ENCODE results near the gene PCDHGA1.

Gene PCDHGA1

DNA sequence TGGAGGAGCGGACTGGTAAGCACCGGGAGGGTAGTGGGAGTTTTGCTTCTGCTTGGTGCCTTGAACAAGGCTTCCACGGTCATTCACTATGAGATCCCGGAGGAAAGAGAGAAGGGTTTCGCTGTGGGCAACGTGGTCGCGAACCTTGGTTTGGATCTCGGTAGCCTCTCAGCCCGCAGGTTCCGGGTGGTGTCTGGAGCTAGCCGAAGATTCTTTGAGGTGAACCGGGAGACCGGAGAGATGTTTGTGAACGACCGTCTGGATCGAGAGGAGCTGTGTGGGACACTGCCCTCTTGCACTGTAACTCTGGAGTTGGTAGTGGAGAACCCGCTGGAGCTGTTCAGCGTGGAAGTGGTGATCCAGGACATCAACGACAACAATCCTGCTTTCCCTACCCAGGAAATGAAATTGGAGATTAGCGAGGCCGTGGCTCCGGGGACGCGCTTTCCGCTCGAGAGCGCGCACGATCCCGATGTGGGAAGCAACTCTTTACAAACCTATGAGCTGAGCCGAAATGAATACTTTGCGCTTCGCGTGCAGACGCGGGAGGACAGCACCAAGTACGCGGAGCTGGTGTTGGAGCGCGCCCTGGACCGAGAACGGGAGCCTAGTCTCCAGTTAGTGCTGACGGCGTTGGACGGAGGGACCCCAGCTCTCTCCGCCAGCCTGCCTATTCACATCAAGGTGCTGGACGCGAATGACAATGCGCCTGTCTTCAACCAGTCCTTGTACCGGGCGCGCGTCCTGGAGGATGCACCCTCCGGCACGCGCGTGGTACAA, 146.0 kb downstream of the PCDHGA1 start (continued):
- TF ChIP-seq, protein P1, sequence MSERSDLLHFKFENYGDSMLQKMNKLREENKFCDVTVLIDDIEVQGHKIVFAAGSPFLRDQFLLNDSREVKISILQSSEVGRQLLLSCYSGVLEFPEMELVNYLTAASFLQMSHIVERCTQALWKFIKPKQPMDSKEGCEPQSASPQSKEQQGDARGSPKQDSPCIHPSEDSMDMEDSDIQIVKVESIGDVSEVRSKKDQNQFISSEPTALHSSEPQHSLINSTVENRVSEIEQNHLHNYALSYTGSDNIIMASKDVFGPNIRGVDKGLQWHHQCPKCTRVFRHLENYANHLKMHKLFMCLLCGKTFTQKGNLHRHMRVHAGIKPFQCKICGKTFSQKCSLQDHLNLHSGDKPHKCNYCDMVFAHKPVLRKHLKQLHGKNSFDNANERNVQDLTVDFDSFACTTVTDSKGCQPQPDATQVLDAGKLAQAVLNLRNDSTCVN (tag by site-specific recombination; optimal IDR thresholded peaks at IDR 0.05), result peak; percentile 81
- no peak for TF ChIP-seq YY2 (tag by site-specific recombination; IDR thresholded peaks at IDR 0.05)
- TF ChIP-seq ZXDB (tag by site-specific recombination; IDR thresholded peaks at IDR 0.05), result 0 out of 2 replicates have a peak, but pooled peaks have one; percentile 16
- TF ChIP-seq, protein P2, sequence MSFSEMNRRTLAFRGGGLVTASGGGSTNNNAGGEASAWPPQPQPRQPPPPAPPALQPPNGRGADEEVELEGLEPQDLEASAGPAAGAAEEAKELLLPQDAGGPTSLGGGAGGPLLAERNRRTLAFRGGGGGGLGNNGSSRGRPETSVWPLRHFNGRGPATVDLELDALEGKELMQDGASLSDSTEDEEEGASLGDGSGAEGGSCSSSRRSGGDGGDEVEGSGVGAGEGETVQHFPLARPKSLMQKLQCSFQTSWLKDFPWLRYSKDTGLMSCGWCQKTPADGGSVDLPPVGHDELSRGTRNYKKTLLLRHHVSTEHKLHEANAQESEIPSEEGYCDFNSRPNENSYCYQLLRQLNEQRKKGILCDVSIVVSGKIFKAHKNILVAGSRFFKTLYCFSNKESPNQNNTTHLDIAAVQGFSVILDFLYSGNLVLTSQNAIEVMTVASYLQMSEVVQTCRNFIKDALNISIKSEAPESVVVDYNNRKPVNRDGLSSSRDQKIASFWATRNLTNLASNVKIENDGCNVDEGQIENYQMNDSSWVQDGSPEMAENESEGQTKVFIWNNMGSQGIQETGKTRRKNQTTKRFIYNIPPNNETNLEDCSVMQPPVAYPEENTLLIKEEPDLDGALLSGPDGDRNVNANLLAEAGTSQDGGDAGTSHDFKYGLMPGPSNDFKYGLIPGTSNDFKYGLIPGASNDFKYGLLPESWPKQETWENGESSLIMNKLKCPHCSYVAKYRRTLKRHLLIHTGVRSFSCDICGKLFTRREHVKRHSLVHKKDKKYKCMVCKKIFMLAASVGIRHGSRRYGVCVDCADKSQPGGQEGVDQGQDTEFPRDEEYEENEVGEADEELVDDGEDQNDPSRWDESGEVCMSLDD (tag by site-specific recombination; IDR thresholded peaks at IDR 0.05), result peak; percentile 12; the same call in 1 of the 2 replicates
- TF ChIP-seq, protein P3, sequence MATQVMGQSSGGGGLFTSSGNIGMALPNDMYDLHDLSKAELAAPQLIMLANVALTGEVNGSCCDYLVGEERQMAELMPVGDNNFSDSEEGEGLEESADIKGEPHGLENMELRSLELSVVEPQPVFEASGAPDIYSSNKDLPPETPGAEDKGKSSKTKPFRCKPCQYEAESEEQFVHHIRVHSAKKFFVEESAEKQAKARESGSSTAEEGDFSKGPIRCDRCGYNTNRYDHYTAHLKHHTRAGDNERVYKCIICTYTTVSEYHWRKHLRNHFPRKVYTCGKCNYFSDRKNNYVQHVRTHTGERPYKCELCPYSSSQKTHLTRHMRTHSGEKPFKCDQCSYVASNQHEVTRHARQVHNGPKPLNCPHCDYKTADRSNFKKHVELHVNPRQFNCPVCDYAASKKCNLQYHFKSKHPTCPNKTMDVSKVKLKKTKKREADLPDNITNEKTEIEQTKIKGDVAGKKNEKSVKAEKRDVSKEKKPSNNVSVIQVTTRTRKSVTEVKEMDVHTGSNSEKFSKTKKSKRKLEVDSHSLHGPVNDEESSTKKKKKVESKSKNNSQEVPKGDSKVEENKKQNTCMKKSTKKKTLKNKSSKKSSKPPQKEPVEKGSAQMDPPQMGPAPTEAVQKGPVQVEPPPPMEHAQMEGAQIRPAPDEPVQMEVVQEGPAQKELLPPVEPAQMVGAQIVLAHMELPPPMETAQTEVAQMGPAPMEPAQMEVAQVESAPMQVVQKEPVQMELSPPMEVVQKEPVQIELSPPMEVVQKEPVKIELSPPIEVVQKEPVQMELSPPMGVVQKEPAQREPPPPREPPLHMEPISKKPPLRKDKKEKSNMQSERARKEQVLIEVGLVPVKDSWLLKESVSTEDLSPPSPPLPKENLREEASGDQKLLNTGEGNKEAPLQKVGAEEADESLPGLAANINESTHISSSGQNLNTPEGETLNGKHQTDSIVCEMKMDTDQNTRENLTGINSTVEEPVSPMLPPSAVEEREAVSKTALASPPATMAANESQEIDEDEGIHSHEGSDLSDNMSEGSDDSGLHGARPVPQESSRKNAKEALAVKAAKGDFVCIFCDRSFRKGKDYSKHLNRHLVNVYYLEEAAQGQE (tag by site-specific recombination; IDR thresholded peaks at IDR 0.05), result peak; percentile 61

DNA sequence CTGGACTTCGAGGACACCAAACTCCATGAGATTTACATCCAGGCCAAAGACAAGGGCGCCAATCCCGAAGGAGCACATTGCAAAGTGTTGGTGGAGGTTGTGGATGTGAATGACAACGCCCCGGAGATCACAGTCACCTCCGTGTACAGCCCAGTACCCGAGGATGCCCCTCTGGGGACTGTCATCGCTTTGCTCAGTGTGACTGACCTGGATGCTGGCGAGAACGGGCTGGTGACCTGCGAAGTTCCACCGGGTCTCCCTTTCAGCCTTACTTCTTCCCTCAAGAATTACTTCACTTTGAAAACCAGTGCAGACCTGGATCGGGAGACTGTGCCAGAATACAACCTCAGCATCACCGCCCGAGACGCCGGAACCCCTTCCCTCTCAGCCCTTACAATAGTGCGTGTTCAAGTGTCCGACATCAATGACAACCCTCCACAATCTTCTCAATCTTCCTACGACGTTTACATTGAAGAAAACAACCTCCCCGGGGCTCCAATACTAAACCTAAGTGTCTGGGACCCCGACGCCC, 146.8 kb downstream of the PCDHGA1 start:
- POLR2A ChIA-PET, result interaction anchor here (0.8 to 1.8 kb wide), 4 partner anchors 8 to 37 kb away, joined by 3 to 11 read pairs (median 7); partner anchors contain the start of genes PCDHGC4 and PCDHGC5
- CTCF ChIA-PET, result interaction anchor here (1.0 to 2.3 kb wide), 6 partner anchors 12 to 56 kb away, joined by 3 to 16 read pairs (median 8); partner anchors contain the start of gene PCDHGA11
- Histone ChIP-seq H3K27ac (ENCODE audit: extremely low read depth, low read depth, low read length) (no peak overlapping the region), H3K4me3 (ENCODE audit: low read depth, low read length) (peak overlapping the region; percentile 44; the same call in 1 of the 2 replicates), H3K9me3 (ENCODE audit: control insufficient read depth, insufficient read depth, low read depth, low read length) (no peaks in the 10 kb centered on the region), H3K36me3 (ENCODE audit: control insufficient read depth in 2 of 2, insufficient read depth in 1 of 2, low read length in 2 of 2) (no peaks in the 10 kb centered on the region), H3K4me1 (ENCODE audit: control insufficient read depth, insufficient read depth, low read length) (0 out of 2 replicates have a peak, but pooled peaks cover 4% of the 10 kb centered on the region)
- TF ChIP-seq ZNF169 (tag by site-specific recombination; IDR thresholded peaks at IDR 0.05) (no peak), ZNF239 (tag by site-specific recombination; IDR thresholded peaks at IDR 0.05) (no peak)

DNA sequence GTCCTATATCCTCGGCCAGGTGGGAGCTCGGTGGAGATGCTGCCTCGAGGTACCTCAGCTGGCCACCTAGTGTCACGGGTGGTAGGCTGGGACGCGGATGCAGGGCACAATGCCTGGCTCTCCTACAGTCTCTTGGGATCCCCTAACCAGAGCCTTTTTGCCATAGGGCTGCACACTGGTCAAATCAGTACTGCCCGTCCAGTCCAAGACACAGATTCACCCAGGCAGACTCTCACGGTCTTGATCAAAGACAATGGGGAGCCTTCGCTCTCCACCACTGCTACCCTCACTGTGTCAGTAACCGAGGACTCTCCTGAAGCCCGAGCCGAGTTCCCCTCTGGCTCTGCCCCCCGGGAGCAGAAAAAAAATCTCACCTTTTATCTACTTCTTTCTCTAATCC, 147.5 kb downstream of the PCDHGA1 start:
- H3K9me3 ChIP-seq (ENCODE audit: control insufficient read depth, insufficient read depth, low read depth, low read length), result no peaks in the 10 kb centered on the region
- H3K4me1 ChIP-seq (ENCODE audit: control insufficient read depth, insufficient read depth, low read length), result 0 out of 2 replicates have a peak, but pooled peaks cover 4% of the 10 kb centered on the region
- CTCF ChIA-PET, result interaction anchor here (0.5 to 2.3 kb wide), 4 partner anchors 47 to 80 kb away, joined by 3 to 11 read pairs (median 5); partner anchors contain the start of gene PCDHGA11
- TF ChIP-seq ZNF404 (tag by site-specific recombination; IDR thresholded peaks at IDR 0.05) (no peak), ZNF707 (tag by site-specific recombination; IDR thresholded peaks at IDR 0.05) (no peak), OSR2 (tag by site-specific recombination; IDR thresholded peaks at IDR 0.05) (no peak), KLF9 (tag by site-specific recombination; IDR thresholded peaks at IDR 0.05; ENCODE audit: low read depth) (no peak), ZNF274 (IDR thresholded peaks at IDR 0.05; ENCODE audit: low read length) (no peak), ZNF274 (tag by site-specific recombination; IDR thresholded peaks at IDR 0.05; ENCODE audit: borderline replicate concordance) (no peak), ZNF76 (tag by site-specific recombination; IDR thresholded peaks at IDR 0.05; ENCODE audit: borderline replicate concordance, low read depth) (no peak), ZNF473 (tag by site-specific recombination; IDR thresholded peaks at IDR 0.05) (no peak)
- TF ChIP-seq, protein P4, sequence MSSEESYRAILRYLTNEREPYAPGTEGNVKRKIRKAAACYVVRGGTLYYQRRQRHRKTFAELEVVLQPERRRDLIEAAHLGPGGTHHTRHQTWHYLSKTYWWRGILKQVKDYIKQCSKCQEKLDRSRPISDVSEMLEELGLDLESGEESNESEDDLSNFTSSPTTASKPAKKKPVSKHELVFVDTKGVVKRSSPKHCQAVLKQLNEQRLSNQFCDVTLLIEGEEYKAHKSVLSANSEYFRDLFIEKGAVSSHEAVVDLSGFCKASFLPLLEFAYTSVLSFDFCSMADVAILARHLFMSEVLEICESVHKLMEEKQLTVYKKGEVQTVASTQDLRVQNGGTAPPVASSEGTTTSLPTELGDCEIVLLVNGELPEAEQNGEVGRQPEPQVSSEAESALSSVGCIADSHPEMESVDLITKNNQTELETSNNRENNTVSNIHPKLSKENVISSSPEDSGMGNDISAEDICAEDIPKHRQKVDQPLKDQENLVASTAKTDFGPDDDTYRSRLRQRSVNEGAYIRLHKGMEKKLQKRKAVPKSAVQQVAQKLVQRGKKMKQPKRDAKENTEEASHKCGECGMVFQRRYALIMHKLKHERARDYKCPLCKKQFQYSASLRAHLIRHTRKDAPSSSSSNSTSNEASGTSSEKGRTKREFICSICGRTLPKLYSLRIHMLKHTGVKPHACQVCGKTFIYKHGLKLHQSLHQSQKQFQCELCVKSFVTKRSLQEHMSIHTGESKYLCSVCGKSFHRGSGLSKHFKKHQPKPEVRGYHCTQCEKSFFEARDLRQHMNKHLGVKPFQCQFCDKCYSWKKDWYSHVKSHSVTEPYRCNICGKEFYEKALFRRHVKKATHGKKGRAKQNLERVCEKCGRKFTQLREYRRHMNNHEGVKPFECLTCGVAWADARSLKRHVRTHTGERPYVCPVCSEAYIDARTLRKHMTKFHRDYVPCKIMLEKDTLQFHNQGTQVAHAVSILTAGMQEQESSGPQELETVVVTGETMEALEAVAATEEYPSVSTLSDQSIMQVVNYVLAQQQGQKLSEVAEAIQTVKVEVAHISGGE (tag by site-specific recombination; conservative IDR thresholded peaks at IDR 0.05; ENCODE audit: low read depth), result no peak
- TF ChIP-seq, protein P5, sequence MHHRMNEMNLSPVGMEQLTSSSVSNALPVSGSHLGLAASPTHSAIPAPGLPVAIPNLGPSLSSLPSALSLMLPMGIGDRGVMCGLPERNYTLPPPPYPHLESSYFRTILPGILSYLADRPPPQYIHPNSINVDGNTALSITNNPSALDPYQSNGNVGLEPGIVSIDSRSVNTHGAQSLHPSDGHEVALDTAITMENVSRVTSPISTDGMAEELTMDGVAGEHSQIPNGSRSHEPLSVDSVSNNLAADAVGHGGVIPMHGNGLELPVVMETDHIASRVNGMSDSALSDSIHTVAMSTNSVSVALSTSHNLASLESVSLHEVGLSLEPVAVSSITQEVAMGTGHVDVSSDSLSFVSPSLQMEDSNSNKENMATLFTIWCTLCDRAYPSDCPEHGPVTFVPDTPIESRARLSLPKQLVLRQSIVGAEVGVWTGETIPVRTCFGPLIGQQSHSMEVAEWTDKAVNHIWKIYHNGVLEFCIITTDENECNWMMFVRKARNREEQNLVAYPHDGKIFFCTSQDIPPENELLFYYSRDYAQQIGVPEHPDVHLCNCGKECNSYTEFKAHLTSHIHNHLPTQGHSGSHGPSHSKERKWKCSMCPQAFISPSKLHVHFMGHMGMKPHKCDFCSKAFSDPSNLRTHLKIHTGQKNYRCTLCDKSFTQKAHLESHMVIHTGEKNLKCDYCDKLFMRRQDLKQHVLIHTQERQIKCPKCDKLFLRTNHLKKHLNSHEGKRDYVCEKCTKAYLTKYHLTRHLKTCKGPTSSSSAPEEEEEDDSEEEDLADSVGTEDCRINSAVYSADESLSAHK (tag by site-specific recombination; IDR thresholded peaks at IDR 0.05), result no peak
- H3K27ac ChIP-seq (ENCODE audit: extremely low read depth, low read depth, low read length), result no peak overlapping the region
- no peaks in the 10 kb centered on the region for H3K36me3 ChIP-seq (ENCODE audit: control insufficient read depth in 2 of 2, insufficient read depth in 1 of 2, low read length in 2 of 2)
- POLR2A ChIA-PET, result no interaction called here
- H3K4me3 ChIP-seq (ENCODE audit: low read depth, low read length), result no peak overlapping the region
